ENCODE measurements around the gene ZC3H12C.
"Not testable (repeated sequence)": the region's sequence is repeated elsewhere in the genome, so short reads cannot be mapped to it uniquely, and the experiment has no call there.

Gene ZC3H12C

GRCh38 chr11:110185599-110185998 is 92.4 kb downstream of the ZC3H12C start:
- Histone ChIP-seq H3K4me3 (ENCODE audit: low read length) (no peak overlapping the region), H4K8ac (ENCODE audit: low read depth, low read length) (no peak overlapping the region), H3K4ac (ENCODE audit: low read depth, low read length) (no peak overlapping the region), H2BK15ac (replicated peaks; ENCODE audit: low read depth) (no peak overlapping the region), H3K27me3 (ENCODE audit: insufficient read depth, low read length, poor library complexity) (no peaks in the 10 kb centered on the region), H3K4me2 (ENCODE audit: low read length) (no peak overlapping the region), H3K27ac (ENCODE audit: low read depth, low read length) (no peak overlapping the region), H3K4me1 (ENCODE audit: control insufficient read depth, low read depth, low read length) (no peaks in the 10 kb centered on the region), H3K56ac (ENCODE audit: low read length) (no peak overlapping the region), H4K5ac (ENCODE audit: low read length) (no peak overlapping the region), H2BK120ac (ENCODE audit: low read depth, low read length) (no peak overlapping the region), H3K23ac (ENCODE audit: low read length) (no peak overlapping the region), H3K18ac (ENCODE audit: low read length) (no peak overlapping the region), H3K9ac (ENCODE audit: low read length) (no peak overlapping the region), H3K36me3 (ENCODE audit: control insufficient read depth, insufficient read depth, low read length) (no peaks in the 10 kb centered on the region), H3K79me1 (ENCODE audit: low read length) (no peaks in the 10 kb centered on the region), H3K79me2 (ENCODE audit: control insufficient read depth, insufficient read depth, low read length) (no peaks in the 10 kb centered on the region), H2BK5ac (ENCODE audit: low read length) (no peak overlapping the region), H2AK5ac (ENCODE audit: low read length) (no peak overlapping the region)
- no CpG with 5 or more reads among the region's 7 CpGs for WGBS (ENCODE audit: extremely low coverage, insufficient coverage, low lambda C conversion rate)
- DNase-seq = no peak

- no peak overlapping the region for H4K8ac ChIP-seq (ENCODE audit: low read depth, low read length)
- no peak overlapping the region for H2BK120ac ChIP-seq (ENCODE audit: low read depth, low read length)
- no peaks in the 10 kb centered on the region for H3K27me3 ChIP-seq (ENCODE audit: insufficient read depth, low read length, poor library complexity)
- no peak overlapping the region for H2BK5ac ChIP-seq (ENCODE audit: low read length)
- H3K79me1 ChIP-seq (ENCODE audit: low read length) = no peaks in the 10 kb centered on the region
- no peak for DNase-seq
- H2AK5ac ChIP-seq (ENCODE audit: low read length) = no peak overlapping the region
- no peak overlapping the region for H3K4me3 ChIP-seq (ENCODE audit: low read length)
- no peak overlapping the region for H3K4ac ChIP-seq (ENCODE audit: low read depth, low read length)
- H3K56ac ChIP-seq (ENCODE audit: low read length) = no peak overlapping the region
- H2BK15ac ChIP-seq (replicated peaks; ENCODE audit: low read depth) = no peak overlapping the region
- H3K4me1 ChIP-seq (ENCODE audit: control insufficient read depth, low read depth, low read length) = no peaks in the 10 kb centered on the region
- H3K23ac ChIP-seq (ENCODE audit: low read length) = no peak overlapping the region
- H3K27ac ChIP-seq (ENCODE audit: low read depth, low read length) = no peak overlapping the region
- no peak overlapping the region for H4K5ac ChIP-seq (ENCODE audit: low read length)
- no peak overlapping the region for H3K4me2 ChIP-seq (ENCODE audit: low read length)
- H3K9ac ChIP-seq (ENCODE audit: low read length) = no peak overlapping the region
- H3K36me3 ChIP-seq (ENCODE audit: control insufficient read depth, insufficient read depth, low read length) = no peaks in the 10 kb centered on the region
- no CpG with 5 or more reads among the region's 5 CpGs for WGBS (ENCODE audit: extremely low coverage, insufficient coverage, low lambda C conversion rate)
- no peak overlapping the region for H3K18ac ChIP-seq (ENCODE audit: low read length)
- H3K79me2 ChIP-seq (ENCODE audit: control insufficient read depth, insufficient read depth, low read length) = no peaks in the 10 kb centered on the region
These were observed 93.3 kb downstream of the ZC3H12C start for GRCh38 chr11:110186456-110186855.

GRCh38 chr11:110186867-110187266 is 93.7 kb downstream of the ZC3H12C start:
- Histone ChIP-seq H3K4ac (ENCODE audit: low read depth, low read length) (no peak overlapping the region), H4K5ac (ENCODE audit: low read length) (no peak overlapping the region)
- no peak for DNase-seq

GRCh38 chr11:110187731-110188130 is 94.5 kb downstream of the ZC3H12C start:
- WGBS (ENCODE audit: extremely low coverage, insufficient coverage, low lambda C conversion rate) = no CpG with 5 or more reads among the region's 6 CpGs
- H3K4me3 ChIP-seq (ENCODE audit: low read length) = no peak overlapping the region
- DNase-seq = no peak

More at GRCh38 chr11:110186867-110187266, 93.7 kb downstream of the ZC3H12C start:
- Histone ChIP-seq H3K27ac (ENCODE audit: low read depth, low read length) (no peak overlapping the region), H3K9ac (ENCODE audit: low read length) (no peak overlapping the region), H3K79me1 (ENCODE audit: low read length) (no peaks in the 10 kb centered on the region), H3K36me3 (ENCODE audit: control insufficient read depth, insufficient read depth, low read length) (no peaks in the 10 kb centered on the region), H2BK15ac (replicated peaks; ENCODE audit: low read depth) (no peak overlapping the region), H3K56ac (ENCODE audit: low read length) (no peak overlapping the region), H3K18ac (ENCODE audit: low read length) (no peak overlapping the region), H3K4me1 (ENCODE audit: control insufficient read depth, low read depth, low read length) (no peaks in the 10 kb centered on the region), H2BK120ac (ENCODE audit: low read depth, low read length) (no peak overlapping the region), H3K79me2 (ENCODE audit: control insufficient read depth, insufficient read depth, low read length) (no peaks in the 10 kb centered on the region), H3K23ac (ENCODE audit: low read length) (no peak overlapping the region), H3K27me3 (ENCODE audit: insufficient read depth, low read length, poor library complexity) (no peaks in the 10 kb centered on the region), H4K8ac (ENCODE audit: low read depth, low read length) (no peak overlapping the region), H2AK5ac (ENCODE audit: low read length) (no peak overlapping the region), H2BK5ac (ENCODE audit: low read length) (no peak overlapping the region), H3K4me3 (ENCODE audit: low read length) (no peak overlapping the region), H3K4me2 (ENCODE audit: low read length) (no peak overlapping the region)
- no CpG with 5 or more reads among the region's 4 CpGs for WGBS (ENCODE audit: extremely low coverage, insufficient coverage, low lambda C conversion rate)

GRCh38 chr11:110190885-110191284 is 97.7 kb downstream of the ZC3H12C start:
- no peak overlapping the region for H2AK5ac ChIP-seq (ENCODE audit: low read length)
- no peak overlapping the region for H2BK15ac ChIP-seq (replicated peaks; ENCODE audit: low read depth)
- no peaks in the 10 kb centered on the region for H3K79me1 ChIP-seq (ENCODE audit: low read length)
- H4K5ac ChIP-seq (ENCODE audit: low read length) = no peak overlapping the region
- H3K4me1 ChIP-seq (ENCODE audit: control insufficient read depth, low read depth, low read length) = no peaks in the 10 kb centered on the region
- no peak overlapping the region for H3K9ac ChIP-seq (ENCODE audit: low read length)
- no peak overlapping the region for H3K18ac ChIP-seq (ENCODE audit: low read length)
- no peak overlapping the region for H3K4me3 ChIP-seq (ENCODE audit: low read length)
- H3K27ac ChIP-seq (ENCODE audit: low read depth, low read length) = no peak overlapping the region
- H2BK120ac ChIP-seq (ENCODE audit: low read depth, low read length) = no peak overlapping the region
- no peaks in the 10 kb centered on the region for H3K79me2 ChIP-seq (ENCODE audit: control insufficient read depth, insufficient read depth, low read length)
- WGBS (ENCODE audit: extremely low coverage, insufficient coverage, low lambda C conversion rate) = no CpG with 5 or more reads among the region's 1 CpG
- DNase-seq = no peak
- no peak overlapping the region for H3K4ac ChIP-seq (ENCODE audit: low read depth, low read length)
- H2BK5ac ChIP-seq (ENCODE audit: low read length) = no peak overlapping the region
- no peak overlapping the region for H3K23ac ChIP-seq (ENCODE audit: low read length)
- no peak overlapping the region for H4K8ac ChIP-seq (ENCODE audit: low read depth, low read length)
- no peak overlapping the region for H3K56ac ChIP-seq (ENCODE audit: low read length)
- H3K36me3 ChIP-seq (ENCODE audit: control insufficient read depth, insufficient read depth, low read length) = no peaks in the 10 kb centered on the region
- H3K27me3 ChIP-seq (ENCODE audit: insufficient read depth, low read length, poor library complexity) = no peaks in the 10 kb centered on the region
- no peak overlapping the region for H3K4me2 ChIP-seq (ENCODE audit: low read length)

More at GRCh38 chr11:110187731-110188130, 94.5 kb downstream of the ZC3H12C start:
- H4K8ac ChIP-seq (ENCODE audit: low read depth, low read length) = no peak overlapping the region
- no peak overlapping the region for H3K4me2 ChIP-seq (ENCODE audit: low read length)
- no peaks in the 10 kb centered on the region for H3K27me3 ChIP-seq (ENCODE audit: insufficient read depth, low read length, poor library complexity)
- no peak overlapping the region for H3K27ac ChIP-seq (ENCODE audit: low read depth, low read length)
- H2BK120ac ChIP-seq (ENCODE audit: low read depth, low read length) = no peak overlapping the region
- no peak overlapping the region for H2BK5ac ChIP-seq (ENCODE audit: low read length)
- no peak overlapping the region for H3K56ac ChIP-seq (ENCODE audit: low read length)
- H4K5ac ChIP-seq (ENCODE audit: low read length) = no peak overlapping the region
- H3K9ac ChIP-seq (ENCODE audit: low read length) = no peak overlapping the region
- H3K79me2 ChIP-seq (ENCODE audit: control insufficient read depth, insufficient read depth, low read length) = no peaks in the 10 kb centered on the region
- no peaks in the 10 kb centered on the region for H3K36me3 ChIP-seq (ENCODE audit: control insufficient read depth, insufficient read depth, low read length)
- H3K4me1 ChIP-seq (ENCODE audit: control insufficient read depth, low read depth, low read length) = no peaks in the 10 kb centered on the region
- H3K4ac ChIP-seq (ENCODE audit: low read depth, low read length) = no peak overlapping the region
- H3K79me1 ChIP-seq (ENCODE audit: low read length) = no peaks in the 10 kb centered on the region
- H2BK15ac ChIP-seq (replicated peaks; ENCODE audit: low read depth) = no peak overlapping the region
- no peak overlapping the region for H3K23ac ChIP-seq (ENCODE audit: low read length)
- H3K18ac ChIP-seq (ENCODE audit: low read length) = no peak overlapping the region
- H2AK5ac ChIP-seq (ENCODE audit: low read length) = no peak overlapping the region

GRCh38 chr11:110192604-110193282 is 99.6 kb downstream of the ZC3H12C start:
- not testable (repeated sequence) for H4K8ac ChIP-seq (ENCODE audit: low read depth, low read length)
- no CpG with 5 or more reads among the region's 4 CpGs for WGBS (ENCODE audit: extremely low coverage, insufficient coverage, low lambda C conversion rate)

More at GRCh38 chr11:110192604-110193282, 99.6 kb downstream of the ZC3H12C start:
- H3K23ac ChIP-seq (ENCODE audit: low read length); H3K9ac ChIP-seq (ENCODE audit: low read length); H3K79me2 ChIP-seq (ENCODE audit: control insufficient read depth, insufficient read depth, low read length); H3K18ac ChIP-seq (ENCODE audit: low read length); H4K5ac ChIP-seq (ENCODE audit: low read length); H3K36me3 ChIP-seq (ENCODE audit: control insufficient read depth, insufficient read depth, low read length); H3K56ac ChIP-seq (ENCODE audit: low read length); H3K4me1 ChIP-seq (ENCODE audit: control insufficient read depth, low read depth, low read length); H3K4ac ChIP-seq (ENCODE audit: low read depth, low read length); H2BK120ac ChIP-seq (ENCODE audit: low read depth, low read length); H3K4me2 ChIP-seq (ENCODE audit: low read length); H3K4me3 ChIP-seq (ENCODE audit: low read length); H3K79me1 ChIP-seq (ENCODE audit: low read length); H2BK5ac ChIP-seq (ENCODE audit: low read length); H3K27me3 ChIP-seq (ENCODE audit: insufficient read depth, low read length, poor library complexity); DNase-seq; H2AK5ac ChIP-seq (ENCODE audit: low read length); H3K27ac ChIP-seq (ENCODE audit: low read depth, low read length); H2BK15ac ChIP-seq (replicated peaks; ENCODE audit: low read depth): not testable (repeated sequence)
